GM13976 (cell line): ENCODE data around the gene WDR33.
A peak's percentile ranks its signal among the peaks of the same experiment; 100 is the strongest.
"Not testable (repeated sequence)": the region's sequence is repeated elsewhere in the genome, so short reads cannot be mapped to it uniquely, and the experiment has no call there.

ENCODE experiments used
- DNase-seq: peaks from one replicate; pipeline ENCODE4 v3.0.0; 2012; ENCODE audit warnings: low spot score
- in situ Hi-C: fragments of 300-500 bp; cut with MboI; formaldehyde crosslinking; loops from one replicate; pipeline ENCODE4 v1.12.0; 2022; ENCODE audit warnings: low sequenced_read_pairs, mixed read lengths, inconsistent platforms; ENCODE audit not compliant: unreplicated experiment
- TF ChIP-seq, protein P1 (sequence below): IDR thresholded peaks from 2 replicates; pipeline ENCODE4 v1.5.1; 2012; ENCODE audit warnings: borderline replicate concordance, mild to moderate bottlenecking; ENCODE audit not compliant: insufficient read depth; ENCODE audit errors: extremely low read depth, missing control alignments, control extremely low read depth

Gene WDR33

GRCh38 chr2:127844973-127845372, 34.0 kb upstream of the WDR33 start:
- DNase-seq = no peak
- in situ Hi-C loops = no loop called here
- TF ChIP-seq, protein P1, sequence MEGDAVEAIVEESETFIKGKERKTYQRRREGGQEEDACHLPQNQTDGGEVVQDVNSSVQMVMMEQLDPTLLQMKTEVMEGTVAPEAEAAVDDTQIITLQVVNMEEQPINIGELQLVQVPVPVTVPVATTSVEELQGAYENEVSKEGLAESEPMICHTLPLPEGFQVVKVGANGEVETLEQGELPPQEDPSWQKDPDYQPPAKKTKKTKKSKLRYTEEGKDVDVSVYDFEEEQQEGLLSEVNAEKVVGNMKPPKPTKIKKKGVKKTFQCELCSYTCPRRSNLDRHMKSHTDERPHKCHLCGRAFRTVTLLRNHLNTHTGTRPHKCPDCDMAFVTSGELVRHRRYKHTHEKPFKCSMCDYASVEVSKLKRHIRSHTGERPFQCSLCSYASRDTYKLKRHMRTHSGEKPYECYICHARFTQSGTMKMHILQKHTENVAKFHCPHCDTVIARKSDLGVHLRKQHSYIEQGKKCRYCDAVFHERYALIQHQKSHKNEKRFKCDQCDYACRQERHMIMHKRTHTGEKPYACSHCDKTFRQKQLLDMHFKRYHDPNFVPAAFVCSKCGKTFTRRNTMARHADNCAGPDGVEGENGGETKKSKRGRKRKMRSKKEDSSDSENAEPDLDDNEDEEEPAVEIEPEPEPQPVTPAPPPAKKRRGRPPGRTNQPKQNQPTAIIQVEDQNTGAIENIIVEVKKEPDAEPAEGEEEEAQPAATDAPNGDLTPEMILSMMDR = no peak

DNA sequence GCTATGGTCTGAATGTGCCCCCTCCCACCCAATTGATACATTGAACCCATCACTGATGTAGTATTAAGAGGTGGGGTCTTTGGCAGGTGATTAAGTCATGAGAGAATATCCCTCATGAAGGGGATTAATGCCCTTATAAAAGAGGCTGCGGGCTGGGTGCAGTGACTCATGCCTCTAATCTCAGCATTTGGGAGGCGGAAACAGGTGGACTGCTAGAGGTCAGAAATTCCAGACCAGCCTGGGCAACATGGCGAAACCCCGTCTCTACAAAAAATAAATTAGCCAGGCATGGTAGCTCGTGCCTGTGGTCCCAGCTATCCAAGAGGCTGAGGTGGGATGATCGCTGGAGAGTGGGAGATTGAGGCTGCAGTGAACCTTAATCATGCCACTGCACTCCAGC, 32.7 kb upstream of the WDR33 start:
- DNase-seq = no peak
- TF ChIP-seq, protein P1 = no peak
- in situ Hi-C loops = no loop called here

GRCh38 chr2:127841466-127842178, 30.7 kb upstream of the WDR33 start:
- DNase-seq = no peak
- in situ Hi-C loops = no loop called here
- TF ChIP-seq, protein P1 = no peak

DNA sequence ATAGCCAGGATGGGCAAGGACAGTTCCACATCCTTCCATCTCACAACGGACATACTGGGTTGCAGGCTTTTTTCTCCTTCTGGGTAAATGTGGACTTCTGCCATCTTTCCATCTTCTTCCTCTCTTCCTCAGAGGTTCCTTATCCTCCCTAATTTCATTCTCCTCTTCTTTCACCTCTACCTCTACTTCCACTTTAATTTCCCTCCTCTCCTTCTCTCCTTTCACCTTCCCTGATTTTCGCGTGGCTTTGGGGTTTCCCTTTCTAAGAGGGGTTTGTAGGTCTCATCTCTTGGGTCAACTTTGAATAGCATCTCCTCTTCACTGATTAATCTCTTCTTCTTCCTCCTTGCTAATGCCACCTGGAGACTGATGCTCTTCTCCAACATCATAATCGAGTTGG, 29.9 kb upstream of the WDR33 start:
- in situ Hi-C loops = no loop called here
- TF ChIP-seq, protein P1 = no peak
- DNase-seq = no peak

- TF ChIP-seq, protein P1 = no peak
- in situ Hi-C loops = no loop called here
- DNase-seq = no peak
These were observed 24.0 kb upstream of the WDR33 start for GRCh38 chr2:127834951-127835350.

DNA sequence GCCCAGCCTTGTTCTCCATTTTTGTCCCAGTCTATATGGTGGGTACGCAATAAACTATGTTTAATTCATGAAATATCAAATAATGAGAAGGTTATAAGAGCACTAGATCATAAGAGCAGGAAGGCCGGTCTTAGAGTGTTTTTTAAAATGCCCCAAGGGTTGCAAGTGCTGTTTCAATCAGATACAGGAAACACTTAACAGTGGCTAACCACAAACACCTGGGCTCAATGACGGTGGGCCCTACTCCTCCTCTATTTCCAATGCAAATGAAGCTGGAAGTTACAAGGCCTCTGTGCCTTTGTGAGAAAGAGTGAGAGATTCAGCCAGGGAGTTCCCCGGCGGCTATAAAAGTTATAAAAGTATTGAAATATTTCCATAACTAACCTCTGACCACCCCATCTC, 18.9 kb upstream of the WDR33 start:
- peak; percentile 80 for DNase-seq
- in situ Hi-C loops = no loop called here
- TF ChIP-seq, protein P1 = no peak

GRCh38 chr2:127826708-127827107, 15.7 kb upstream of the WDR33 start:
- DNase-seq, in situ Hi-C loops: not testable (repeated sequence)
